HG03095 (cell line): Measurements from ENCODE around the gene MARCO.

Experiments
- ATAC-seq: cut with Tn5 transposase; IDR thresholded peaks from one replicate; pipeline ENCODE4 v1.9.1; 2021; ENCODE audit warnings: moderate library complexity; ENCODE audit not compliant: unreplicated experiment

The MARCO gene, protein sequence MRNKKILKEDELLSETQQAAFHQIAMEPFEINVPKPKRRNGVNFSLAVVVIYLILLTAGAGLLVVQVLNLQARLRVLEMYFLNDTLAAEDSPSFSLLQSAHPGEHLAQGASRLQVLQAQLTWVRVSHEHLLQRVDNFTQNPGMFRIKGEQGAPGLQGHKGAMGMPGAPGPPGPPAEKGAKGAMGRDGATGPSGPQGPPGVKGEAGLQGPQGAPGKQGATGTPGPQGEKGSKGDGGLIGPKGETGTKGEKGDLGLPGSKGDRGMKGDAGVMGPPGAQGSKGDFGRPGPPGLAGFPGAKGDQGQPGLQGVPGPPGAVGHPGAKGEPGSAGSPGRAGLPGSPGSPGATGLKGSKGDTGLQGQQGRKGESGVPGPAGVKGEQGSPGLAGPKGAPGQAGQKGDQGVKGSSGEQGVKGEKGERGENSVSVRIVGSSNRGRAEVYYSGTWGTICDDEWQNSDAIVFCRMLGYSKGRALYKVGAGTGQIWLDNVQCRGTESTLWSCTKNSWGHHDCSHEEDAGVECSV

DNA sequence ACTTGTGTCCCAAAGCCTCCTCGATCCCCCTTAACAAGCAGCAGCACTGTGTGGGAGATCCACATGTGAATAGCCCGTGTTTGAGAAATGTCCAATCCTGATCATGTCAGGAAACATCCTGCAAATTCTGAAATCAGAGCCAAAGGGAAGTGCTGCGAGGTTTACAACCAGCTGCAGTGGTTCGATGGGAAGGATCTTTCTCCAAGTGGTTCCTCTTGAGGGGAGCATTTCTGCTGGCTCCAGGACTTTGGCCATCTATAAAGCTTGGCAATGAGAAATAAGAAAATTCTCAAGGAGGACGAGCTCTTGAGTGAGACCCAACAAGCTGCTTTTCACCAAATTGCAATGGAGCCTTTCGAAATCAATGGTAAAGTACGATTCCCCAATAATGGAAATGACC, at the start of gene MARCO:
TSS of gene MARCO (plus strand) at position 164 of the 400 bp plus-strand sequence. CDS start at position 271, 107 bp downstream.
- ATAC-seq: no peak

DNA sequence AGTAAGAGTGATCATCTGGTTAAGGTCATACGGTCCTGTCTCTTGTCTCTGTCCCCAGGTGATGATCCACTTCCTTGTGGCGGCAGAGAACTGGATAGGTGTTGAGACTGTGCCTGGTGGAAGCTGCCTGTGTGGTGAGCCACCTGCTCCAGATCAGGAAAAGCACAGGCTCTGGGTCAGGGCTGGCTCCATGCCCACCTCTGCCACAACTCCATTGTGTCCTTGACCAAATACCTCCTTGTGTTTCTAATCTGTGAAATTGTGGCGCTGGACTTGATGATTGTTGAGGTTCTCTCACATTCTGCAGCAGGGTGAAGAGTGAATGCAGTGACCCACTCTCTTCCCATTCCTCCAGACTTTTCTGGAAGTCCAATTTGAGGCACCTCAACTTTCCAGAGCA, 48.9 kb upstream of the MARCO start:
- no peak for ATAC-seq

DNA sequence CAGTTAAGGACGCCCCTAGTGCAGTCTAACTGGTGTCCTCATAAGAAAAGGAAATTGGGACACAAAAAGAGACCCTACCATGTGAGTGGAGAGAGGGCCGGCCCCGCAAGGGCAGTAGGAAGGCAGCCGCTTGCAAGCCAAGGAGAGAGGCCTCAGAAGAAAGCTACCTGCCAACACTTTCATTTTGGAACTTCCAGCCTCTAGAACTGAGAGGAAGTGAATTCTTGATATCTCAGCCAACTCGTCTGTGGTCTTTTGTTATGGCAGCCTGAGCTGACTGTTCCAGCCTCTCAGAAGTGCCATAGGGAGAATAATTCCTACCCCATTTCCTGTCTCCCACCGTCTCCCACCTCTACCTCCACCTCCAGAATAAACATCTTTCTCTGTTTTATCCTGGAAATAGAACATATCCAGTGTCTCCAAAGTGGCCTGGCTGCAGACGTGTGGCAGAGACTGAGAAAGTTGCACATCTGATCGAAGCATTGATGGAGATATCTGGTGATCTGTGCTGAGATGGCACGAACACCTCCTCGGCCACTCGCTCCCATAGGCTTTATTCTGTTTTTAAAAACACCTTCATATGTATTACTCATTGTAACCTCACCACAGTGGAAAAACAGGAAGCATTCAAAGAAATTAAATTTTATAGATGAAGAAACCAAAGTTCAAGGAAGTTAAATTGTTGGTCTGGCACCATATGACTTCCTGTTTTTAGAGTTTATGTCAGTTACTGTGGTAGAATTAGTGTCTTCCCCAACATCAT, 39.5 kb upstream of the MARCO start:
- ATAC-seq: no peak

DNA sequence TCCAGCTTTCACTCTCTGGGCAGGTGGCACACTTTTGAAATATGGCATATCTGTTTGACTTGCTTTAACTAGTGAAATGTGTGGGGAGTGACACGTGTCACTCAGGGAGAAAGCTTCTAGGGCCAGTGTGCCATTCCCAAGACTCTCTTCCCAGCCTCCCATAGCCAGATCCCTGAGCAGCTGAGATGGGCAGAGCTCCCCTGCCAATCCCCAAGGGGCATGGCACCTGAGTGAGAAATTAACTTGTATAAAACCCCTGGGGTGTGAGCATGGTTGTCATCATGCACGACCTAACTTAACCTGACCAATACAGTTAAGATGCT, 39.0 kb upstream of the MARCO start:
- ATAC-seq: no peak

DNA sequence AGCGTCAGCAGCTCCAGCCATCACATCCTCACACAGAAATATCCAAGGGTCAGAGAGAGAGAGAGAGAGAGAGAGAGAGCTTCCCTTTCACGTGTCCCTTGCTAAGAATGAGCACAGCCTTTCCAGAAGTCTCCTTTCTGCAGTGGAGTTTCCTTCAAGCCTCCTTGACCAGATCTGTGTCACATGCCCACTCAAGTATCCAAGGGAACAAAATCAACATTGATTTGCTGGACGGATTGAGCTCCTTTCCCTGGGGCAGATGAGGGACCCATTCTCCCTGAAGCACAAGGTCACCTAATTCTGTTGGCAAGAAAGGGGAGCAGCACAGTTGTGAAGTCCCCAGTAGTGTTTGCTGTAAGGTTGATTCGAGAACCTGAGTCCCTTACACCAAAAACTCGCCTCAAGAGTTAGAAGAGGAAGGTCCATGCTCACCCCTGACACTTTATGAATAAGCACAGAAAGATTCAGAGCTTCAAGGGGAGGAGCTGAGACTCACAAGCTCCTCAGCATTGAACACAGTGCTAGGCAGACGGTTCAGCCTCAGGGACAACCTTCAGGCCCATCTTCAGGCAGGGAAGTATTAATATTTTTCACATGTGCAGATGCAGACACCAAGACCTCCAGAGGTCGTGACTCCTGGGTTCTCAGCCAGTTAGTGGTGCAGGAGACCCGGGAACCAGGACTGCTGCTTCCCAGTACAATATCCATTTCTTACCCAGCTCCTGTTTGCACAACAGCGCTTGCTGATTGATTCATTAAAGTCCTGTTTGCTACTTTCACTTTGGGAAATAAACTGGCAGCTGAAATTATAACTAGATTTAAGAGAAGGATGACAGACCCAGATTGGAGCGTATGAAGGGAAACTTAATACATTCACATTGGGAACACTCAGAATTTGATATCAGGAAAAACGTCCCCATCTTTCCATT, 38.2 kb upstream of the MARCO start:
- ATAC-seq: no peak

DNA sequence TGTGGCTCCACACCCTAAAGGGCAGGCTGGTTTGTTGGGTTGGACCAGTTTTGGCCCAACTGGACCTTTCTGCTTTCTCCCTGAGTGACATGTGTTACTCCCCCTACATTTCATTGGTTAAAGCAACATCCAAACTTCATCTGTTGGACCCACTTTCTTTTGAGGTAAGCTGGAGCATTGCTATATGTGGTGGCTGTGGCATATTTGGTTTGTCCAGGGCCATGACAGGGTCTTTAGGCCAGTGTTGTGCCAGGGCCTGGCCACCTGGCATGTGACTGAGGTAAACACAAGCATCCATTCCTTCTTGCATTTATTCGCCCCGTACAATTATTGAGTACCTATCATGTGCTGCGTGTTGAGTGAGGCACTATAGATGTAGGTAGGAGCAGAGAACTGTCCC, 36.8 kb upstream of the MARCO start:
- ATAC-seq: no peak

DNA sequence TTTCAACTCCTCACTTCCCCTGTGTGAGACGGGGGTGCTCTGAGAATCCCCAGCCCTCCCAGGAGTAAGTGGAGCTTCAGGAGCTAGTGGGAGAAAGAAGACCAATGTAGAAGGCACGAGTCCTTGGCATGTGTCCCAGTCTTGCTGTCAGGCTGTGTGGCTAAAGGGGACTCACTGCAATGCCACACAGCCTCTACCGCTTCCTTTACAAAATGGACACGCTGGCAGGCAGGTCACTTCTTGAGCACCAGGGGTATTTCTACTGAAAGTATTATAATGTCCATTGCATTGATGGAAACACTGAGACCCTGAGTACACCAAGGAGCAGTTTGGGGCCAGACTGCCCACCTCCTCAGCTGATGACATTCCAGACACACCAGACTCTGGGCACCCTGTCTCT, 35.8 kb upstream of the MARCO start:
- ATAC-seq: no peak

DNA sequence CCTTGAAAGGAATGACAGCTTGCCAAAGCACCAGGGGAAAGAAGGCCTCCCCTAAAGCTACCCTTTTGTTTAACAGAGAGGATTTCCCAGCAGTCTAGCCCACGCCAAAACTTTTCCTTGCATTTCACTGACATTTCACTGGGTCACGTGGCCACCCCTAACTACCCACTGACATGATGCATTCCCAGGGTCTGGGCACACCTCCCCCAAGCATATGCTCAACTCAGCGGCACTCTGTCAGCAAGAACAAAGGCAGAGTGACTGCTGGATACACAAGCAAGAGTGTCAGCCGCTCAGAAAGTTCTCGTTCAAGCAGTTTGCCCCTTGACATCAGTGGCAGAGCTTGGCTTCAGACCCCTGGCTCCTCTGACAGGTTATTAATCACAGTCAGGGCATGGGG, 34.2 kb upstream of the MARCO start:
- no peak for ATAC-seq

DNA sequence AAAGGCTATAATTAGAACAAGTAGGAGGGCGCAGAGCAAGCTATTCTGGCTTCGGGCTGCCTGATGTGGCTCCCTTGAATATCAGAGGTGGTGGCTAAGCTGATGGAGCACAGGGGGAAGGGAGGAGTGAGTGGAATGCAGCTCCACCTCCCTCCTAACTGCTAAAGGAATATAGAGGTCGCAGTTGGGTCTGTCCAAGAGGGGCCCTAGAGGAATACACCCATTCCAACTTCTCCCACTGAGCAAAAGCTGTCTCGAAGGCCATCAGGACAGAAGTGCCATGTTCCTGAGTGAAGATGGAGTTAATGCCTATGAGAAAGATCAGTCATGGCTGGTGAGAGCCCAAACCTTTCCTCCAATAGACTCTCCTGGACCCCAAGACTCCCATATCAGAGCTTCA, 32.8 kb upstream of the MARCO start:
- no peak for ATAC-seq

DNA sequence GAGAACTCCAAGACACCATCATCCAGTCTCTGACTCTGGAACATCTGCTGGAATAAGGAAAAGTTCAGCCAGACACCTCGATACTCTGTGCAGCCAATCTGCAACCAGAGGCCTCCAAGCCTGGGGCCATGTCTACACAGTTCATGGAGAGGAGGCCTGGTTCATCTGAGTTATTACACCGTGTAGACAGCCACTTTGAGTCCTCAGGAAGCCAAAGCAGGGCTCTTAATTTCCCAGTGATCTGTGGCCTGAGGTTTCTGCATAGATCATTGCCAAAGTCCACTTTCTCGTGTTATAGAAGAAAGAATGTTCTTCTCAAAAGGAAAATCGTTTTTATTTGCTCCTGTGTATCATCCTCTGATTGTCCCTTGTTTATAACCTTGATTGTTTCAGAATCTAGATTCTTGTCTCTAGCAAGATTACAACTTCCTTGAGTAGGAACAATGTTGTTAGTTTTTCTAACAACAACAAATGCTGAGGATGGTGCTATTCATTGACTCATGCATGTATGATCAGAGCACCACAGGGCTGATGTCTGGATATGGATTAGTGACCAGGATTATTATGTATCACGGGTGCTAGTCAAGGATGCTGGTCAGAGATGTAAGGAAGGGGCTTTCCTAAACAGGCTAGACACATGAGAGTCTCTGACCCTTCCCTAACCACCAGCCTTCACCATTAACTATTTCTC, 30.7 kb upstream of the MARCO start:
- ATAC-seq: no peak

DNA sequence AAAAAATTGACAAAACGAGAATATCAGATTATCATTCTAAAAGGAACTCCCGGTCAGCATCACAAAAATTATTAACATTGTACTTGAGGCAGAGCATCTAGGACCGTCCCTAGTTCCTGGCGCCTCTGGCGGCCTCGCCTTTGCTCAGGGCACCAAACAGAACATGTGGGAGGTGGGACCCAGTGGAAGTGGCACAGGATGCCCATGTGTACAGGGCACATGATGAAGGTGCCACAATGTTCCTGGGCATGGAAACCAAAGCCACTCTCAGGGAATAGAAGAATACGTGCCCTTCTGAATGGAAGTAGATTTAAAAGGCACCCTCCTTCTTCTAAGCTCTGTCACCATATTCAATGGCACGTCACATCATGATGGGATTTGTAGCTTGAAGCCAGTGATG, 30.1 kb upstream of the MARCO start:
- no peak for ATAC-seq

DNA sequence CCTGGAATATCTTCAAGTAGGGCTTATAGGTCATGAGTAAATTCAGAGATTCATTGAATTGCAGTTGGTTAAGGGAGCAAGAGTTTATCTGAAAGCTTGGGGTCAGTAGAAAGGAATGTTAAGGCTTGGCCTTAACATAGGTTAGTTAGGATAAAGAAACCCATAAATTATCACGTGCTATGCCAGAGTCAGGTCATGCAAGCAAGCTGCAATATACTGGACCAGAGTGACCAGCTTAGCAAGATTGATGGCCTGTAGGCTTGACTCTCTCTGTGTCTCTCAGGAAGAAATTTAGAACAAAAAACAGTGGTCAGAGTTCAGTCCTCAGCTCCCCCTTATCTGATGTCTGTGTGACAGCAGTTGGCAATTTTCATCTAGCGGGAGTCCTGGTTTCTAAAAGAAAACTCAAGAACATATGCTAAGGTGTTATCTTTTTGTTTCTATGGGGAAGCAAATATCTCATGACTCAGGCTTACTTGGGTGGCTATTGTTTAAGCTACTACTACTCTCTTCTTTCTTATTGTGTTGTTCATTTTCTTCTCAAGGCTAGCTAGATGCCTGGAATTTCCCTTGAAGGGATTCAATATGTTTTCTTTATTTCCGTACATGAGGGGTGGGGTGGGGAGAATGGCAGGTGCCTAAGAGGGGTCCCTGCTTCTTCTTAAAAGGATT, 28.7 kb upstream of the MARCO start:
- no peak for ATAC-seq

DNA sequence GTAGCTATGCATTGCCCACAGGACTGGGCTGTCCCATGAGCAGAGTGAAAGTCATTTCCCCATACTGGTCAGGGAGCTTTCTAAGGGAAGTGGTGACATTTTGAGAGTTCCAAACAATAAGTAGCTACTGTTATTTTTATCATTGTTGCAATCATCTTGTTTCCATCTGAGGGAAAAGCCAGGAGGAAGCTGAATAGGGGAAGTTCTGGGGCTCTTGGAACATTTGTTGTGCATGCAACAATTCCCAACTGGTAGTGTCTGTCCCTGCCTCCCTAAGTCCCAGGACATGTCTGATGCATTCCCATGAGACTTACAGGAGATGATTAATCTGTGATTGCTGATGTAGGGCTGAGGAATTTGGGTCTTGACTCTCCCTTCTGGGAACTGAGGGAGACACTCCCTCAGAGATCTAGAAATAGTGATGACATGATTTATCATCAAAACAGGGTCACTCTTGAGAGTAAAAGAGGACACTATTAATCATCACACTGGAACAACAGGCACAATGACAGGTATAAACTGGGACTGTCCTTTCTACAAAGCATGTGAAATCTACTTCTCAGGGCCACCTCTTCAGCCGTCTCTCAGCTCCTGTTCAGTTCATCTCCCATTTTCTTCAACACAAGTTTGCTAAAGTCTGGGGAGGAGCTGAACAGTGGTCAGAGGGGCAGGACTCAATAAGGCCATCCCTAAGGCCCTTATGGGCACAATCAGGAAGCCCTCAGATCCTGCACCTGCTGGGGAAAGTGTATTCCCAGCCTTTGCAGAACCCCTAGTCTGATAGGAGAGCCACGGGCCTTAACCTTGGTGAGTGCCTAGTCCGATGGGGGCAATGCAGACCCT, 28.0 kb upstream of the MARCO start:
- ATAC-seq: no peak

DNA sequence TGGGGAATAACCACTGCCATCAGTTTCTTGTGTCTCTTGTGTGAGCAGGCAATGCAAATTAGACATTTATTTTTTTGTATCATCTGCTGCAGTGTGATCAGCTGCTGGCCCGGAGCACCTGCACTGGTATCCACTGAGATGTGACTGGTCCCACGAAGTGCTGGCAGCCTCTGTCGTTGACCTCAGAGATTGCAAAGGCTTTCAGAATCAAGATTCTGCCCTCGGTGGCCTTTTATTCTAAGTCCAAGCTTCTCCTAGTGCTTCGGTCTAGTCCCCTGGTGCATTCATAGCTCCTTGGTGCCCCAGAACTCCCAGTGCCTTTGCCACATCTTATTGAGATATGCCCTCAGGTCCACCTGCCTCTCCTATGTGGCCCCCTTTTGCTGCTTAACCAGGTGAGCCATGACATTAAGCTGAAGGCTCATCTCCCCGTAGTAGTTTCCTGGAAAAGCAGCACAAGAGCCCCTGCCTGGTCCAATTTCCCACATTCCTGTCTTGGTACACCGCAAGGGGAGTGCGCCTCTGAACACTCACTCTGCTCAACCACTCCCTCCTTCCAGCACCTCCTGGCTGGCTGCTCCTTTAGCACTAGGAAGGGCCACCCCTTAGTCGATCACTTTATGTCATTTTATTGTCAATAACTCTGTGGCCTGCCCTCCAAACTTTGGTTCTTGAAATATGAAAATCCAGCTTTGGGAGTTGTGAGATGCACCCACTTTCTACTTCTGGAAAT, 27.1 kb upstream of the MARCO start:
- no peak for ATAC-seq

DNA sequence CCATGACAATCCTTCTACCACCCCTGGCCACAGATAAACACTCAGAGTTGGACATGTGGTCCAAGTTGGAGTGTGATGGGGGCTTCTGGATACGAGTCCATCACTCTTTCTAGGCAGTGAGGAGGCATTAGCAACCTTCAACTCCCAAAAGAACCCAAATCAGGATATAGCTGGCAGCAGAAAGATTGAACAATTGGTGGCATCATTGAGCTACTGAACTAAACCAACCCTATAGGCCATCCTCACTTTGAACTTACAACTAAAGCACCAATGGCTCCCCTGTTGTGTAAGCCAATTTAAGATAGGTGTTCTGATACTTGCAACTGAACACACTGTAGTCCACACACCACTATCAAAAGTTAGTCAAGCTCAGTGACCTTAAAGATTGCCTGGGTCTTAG, 24.0 kb upstream of the MARCO start:
- no peak for ATAC-seq

DNA sequence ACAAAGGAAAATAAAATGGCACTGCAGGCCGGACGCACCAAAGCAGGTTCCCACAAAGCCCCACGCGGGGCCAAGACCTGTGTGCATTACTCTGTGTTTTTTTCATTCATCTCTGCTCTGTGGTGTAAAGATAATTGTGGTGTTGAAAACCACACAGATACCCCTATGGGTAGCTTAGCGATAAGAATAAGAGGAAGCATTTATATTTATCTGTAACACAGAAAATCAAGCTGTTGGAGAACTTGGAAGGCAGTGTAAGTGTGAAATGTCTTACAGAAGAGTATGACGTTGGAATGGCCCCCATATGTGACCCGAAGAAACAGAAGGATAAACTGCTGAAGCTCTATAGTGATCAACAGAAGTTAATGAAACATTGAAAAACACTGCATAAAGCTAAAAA, 20.3 kb upstream of the MARCO start:
- ATAC-seq: no peak

DNA sequence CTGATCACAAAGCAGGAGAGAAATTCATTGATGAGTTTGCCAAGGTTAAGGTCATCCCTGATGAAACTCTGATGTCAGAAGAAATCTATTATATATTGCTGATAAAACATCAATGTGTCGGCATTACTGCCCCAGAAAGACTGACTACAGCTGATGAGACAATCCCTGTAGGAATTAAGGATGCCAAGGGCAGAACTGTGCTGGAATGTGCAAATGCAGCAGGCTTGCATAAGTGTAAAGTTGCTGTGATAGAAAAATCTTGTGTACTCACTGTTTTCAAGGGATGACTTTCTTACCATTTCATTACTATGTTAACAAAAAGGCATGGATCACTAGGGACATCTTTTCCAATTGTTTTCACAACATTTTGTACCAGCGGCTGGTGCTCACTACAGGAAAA, 19.7 kb upstream of the MARCO start:
- no peak for ATAC-seq

DNA sequence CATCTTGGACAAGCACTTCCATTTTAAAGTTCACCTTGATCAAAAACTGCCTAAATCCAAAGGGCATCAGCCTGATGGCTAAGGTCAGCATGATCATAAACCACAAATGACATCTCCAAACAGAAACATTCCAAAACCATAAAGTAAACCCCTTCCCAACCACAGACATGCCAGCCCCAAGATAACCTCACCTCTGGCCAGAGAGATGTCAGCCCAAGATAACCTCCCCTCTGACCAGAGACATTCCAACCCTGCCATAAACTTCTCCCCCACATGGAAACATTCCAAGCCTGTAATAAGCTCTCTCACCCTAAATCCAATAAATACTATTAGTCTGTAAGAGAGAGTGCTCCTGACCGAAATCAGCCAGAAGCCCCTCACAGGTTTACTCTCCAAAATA, 18.6 kb upstream of the MARCO start:
- ATAC-seq: no peak

DNA sequence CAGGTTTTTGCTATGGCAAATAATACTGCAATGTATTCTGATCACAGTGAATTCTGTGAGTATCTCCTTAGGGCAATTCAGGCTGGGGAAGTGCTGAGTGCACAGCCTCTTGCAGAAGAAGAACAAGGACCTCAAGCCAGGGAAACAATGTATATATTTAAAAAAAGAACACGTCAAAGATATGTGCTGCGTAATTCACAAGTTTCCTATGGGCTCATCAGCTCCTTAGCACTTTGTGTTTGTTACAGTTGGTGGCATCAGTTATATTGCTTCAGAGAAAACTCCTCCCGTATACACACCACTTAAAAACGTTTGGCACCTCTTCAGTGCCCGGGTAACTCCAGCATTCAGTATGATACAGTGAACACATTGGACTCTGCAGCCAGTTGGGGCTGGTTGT, 16.5 kb upstream of the MARCO start:
- ATAC-seq: no peak
